Urinary bladder (tissue), 4 donors: ENCODE results near the gene NUB1. TPM values are rescaled to one million over a fixed set of nuclear protein-coding genes. Genes with fewer than 3 reads are reported as not detected.

Source experiments
- DNase-seq: peaks from one replicate; pipeline ENCODE4 v3.0.0-alpha.2; 2015; ENCODE audit errors: extremely low spot score
- H3K27ac ChIP-seq: one replicate; pipeline ENCODE4 v1.5.1; 2013; ENCODE audit warnings: low read depth, mild to moderate bottlenecking, moderate library complexity
- H3K36me3 ChIP-seq: one replicate; pipeline ENCODE4 v1.6.1; 2013; ENCODE audit warnings: mild to moderate bottlenecking, moderate library complexity; ENCODE audit not compliant: insufficient read depth
- H3K4me1 ChIP-seq: one replicate; pipeline ENCODE4 v1.6.1; 2013; ENCODE audit warnings: mild to moderate bottlenecking, moderate library complexity; ENCODE audit not compliant: insufficient read depth
- H3K4me3 ChIP-seq: one replicate; pipeline ENCODE4 v1.5.1; 2013; ENCODE audit warnings: low read depth, low read length
- WGBS: extraction: QIAGEN DNeasy Blood & Tissue Kit; methylation state at CpG from one replicate; pipeline ENCODE4 v1.1.7; 2013; 5-methylcytosine and 5-hydroxymethylcytosine counted together
- polyA plus RNA-seq: library from polyadenylated mRNA; stranded (reverse); fragments of 200-250 nt; gene quantifications from one replicate; pipeline ENCODE4 v1.2.3, GENCODE V29; 2013
- total RNA-seq: library from RNA; depleted of rRNA; stranded (reverse); fragments of >200 nt; gene quantifications from one replicate; pipeline ENCODE4 v1.2.3, GENCODE V29; 2014
- donor health status: healthy with polysubstance abuse.
- donor health status: healthy.

The NUB1 gene
- total and polyA plus RNA-seq, 2 donors: 41.4 to 45.6 TPM

DNA sequence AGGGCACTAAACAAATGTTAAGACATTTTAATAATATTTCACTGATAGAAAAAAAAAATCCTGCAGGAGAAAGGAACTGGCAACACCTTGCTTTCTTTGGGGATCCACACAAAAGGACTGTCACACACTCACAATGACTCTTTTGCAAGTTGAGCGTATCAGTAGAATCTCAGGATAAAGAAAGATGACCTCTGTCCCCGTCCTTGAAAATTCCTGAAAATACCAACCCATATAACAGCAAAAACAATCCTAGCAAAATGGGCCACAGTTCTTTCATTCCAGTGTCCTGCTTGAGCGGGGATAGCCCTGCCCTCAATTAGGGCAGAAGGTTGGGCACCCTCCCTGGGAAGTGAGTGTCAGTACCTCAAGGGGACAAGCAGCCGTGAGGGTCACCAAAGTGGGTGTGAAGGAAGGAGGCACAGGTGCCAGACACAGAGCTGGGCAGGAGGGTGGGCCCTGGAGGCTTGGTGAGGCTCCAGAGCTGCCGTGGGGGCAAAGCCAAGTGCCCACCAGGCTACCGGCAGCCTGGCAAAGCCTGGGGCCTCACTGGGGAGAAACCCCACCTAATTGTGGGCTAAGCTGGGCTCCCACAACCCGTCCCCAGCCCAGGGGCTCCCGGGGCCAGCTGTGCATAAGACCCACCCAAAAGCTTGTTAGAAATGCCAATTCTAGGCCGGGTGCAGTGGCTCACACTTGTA lies 65.4 kb downstream of the NUB1 start:
- DNase-seq: no peak
- no peak overlapping the region for H3K27ac ChIP-seq
- 95% methylated on average over 9 of the region's 9 CpGs for WGBS
- H3K36me3 ChIP-seq: no peaks in the 10 kb centered on the region
- H3K4me1 ChIP-seq: no peaks in the 10 kb centered on the region
- H3K4me3 ChIP-seq: no peak overlapping the region

DNA sequence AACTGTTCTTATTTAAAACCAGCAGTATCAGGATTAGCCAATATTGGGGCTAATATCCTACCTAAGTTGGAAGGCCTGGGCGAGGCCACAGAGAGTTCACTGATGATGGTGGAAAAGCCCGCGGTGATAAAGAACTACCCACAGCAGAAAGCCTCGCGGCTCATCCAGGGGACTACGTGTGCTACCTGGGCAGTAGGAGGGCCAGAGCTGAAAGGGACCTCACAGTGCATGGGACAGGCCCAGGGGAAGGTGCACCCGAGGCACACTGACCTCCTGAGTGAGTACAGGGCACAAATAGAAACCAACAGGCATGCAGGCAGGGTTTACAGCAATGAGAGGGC lies 66.9 kb downstream of the NUB1 start:
- Histone ChIP-seq H3K4me3 (no peak overlapping the region), H3K4me1 (no peaks in the 10 kb centered on the region), H3K36me3 (no peaks in the 10 kb centered on the region), H3K27ac (no peak overlapping the region)
- 88% methylated on average over 7 of the region's 7 CpGs for WGBS
- DNase-seq: no peak

DNA sequence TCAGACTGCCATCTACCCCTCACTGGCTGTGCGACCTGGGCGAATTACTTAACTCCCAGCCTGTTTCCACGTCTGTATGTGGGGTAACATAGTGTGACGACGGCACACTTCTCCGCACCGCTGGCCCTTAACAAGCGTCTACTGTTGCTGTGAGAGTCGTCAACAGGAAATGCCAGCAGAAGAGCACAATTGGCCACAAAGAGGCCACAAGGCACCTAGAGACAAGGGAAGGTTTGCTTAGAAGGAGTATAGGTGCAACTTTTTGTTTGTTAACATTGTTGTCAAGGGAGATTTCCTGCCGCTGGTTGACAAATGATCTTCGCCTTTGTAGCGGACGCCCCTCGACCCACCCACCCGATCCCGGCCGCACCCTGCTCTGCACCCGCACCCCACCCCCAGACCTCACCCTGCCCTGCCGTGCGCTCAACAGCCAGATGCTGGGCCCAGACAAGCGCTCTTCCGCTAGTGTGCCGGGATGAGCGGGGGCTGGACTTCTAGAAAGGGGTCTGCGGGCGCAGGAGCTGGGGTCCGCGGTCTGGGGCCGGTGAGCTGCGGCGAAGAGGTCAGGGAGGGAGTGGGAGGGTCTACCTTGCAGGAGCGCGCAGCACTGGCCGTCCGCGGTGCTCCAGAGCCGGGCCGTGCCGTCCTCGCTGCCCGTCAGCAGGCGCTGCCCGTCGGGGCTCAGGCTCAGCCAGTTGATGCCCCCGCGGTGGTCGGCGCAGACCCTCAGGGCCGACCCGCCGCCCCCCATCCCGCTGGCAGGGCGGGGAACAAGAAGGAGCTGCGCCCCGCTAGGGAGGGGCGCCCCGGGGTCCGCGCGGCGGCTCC lies 67.4 kb downstream of the NUB1 start:
- Histone ChIP-seq H3K4me3 (peak overlapping the region; percentile 46), H3K27ac (peak overlapping the region; percentile 15), H3K4me1 (no peaks in the 10 kb centered on the region), H3K36me3 (no peaks in the 10 kb centered on the region)
- DNase-seq: no peak
- WGBS: 21% methylated on average over 61 of the region's 61 CpGs

DNA sequence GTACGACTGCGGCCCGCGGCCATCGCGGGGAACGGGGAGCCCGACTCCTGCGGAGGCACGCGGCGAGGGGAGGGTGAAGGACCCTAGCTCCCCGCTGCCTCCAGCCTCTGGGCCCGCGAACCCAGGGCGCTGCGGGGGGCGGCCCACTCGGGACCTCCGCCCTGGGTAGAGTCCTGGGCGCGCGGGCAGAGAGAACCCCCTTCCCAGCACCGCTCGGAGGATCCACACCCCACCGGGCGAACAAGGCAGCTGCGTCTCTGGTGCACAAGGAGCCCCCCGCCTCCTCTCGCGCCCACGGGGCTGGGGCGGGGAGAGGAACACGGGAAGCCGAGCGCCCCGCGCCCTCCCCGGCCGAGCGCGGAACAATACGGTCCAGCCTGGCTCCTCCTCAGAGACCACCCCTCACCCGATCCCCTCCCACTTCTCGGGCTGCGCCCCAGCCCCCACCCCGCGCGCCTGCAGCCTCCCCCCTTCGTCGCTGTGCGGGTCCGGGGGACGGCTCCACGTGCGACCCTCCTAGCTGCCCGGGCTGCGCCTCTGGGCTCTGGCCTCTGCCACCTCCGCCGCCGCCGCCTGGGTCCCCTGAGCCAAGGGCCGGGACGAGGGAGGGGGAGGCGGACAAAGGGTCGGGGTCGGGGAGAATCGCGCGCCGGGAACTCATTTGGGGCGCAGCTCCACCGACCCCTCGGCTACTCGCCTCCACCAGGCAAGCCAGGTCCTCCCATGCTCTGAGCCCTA lies 68.2 kb downstream of the NUB1 start, which contains the start of gene WDR86:
Gene WDR86 (minus strand): TSS at position 372 of the 738 bp plus-strand sequence. CDS start 449 bp downstream, outside the sequence.
- no peak for DNase-seq
- WGBS: under 1% methylated on average over 75 of the region's 75 CpGs
- Histone ChIP-seq H3K4me3 (peak within 1 kb of the TSS; percentile 46), H3K36me3 (no peaks in the 10 kb centered on the region), H3K4me1 (no peaks in the 10 kb centered on the region), H3K27ac (peak within 1 kb of the TSS; percentile 15)

DNA sequence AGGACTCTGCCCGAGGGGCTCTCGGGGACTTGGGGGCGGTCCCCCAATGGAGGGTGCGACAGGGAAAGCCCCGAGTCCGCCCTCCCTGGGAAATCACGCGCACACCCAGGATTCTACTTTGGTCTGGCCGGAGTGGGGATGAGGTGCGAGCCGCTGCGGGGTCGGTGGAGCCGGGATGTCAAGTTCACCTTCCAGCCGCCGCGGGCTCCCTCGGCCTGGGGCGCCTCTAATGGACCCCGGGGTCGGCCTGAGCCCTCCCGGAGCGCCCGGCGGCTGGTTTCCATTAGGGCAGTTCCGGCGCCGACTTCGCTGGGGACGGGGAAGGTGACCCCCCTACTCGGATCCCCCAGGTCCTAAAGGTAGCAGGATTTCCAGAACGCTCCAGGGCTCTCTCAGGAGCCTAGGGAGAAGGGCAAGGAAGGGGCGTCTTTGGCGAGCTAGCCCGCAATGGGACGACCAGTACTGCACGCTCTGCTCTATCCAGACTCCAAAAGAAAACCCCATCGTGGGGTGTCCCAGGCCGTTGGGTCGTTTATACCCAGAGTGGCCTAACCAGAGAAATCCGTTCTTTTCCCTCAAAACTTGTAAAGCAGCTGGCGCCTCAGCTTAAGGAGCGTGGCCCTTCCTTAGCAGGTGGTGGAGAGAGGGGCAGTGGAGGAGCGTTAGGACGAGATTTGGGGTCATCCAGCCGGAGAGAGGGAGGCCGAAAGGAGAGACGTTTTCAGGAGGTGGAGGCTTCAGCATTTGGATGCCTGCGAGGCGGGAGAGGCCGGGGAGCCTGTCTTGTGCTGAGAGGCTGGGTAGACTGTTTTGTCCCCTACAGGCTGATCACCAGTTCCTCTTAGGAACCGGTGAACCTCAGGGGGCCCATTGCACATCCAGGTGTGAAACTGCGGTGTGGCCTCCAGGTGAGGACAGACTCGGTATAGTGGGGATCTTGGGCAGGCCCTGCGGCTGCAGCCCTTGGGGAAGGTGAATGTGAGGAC lies 69.1 kb downstream of the NUB1 start:
- 27% methylated on average over 55 of the region's 55 CpGs for WGBS
- DNase-seq: no peak
- no peak overlapping the region for H3K27ac ChIP-seq

DNA sequence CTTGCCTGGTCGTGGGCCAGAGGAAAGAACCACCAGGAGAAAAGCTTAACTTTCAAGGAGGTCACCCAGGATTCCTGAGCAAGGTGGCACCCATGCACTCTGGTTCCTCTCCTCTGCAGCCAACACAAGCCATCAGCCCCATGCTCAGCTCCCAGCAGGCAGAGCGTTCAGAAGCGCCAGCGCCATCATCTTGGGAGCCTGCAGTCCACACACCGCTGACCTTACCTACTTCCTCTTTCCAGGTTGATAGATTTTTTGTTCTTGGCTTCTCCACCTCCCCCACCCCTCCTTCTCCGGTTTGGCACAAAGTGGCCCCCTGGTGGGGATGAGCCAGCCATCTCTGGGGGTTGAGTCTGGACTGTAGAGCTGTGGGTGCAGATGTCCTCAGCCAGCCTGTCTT lies 69.9 kb downstream of the NUB1 start:
- H3K4me3 ChIP-seq: no peak overlapping the region
- no peaks in the 10 kb centered on the region for H3K36me3 ChIP-seq
- H3K4me1 ChIP-seq: no peaks in the 10 kb centered on the region
- no peak overlapping the region for H3K27ac ChIP-seq
- DNase-seq: no peak
- WGBS: 79% methylated on average over 6 of the region's 6 CpGs

More for the DNA sequence above, 69.1 kb downstream of the NUB1 start:
- Histone ChIP-seq H3K36me3 (no peaks in the 10 kb centered on the region), H3K4me1 (no peaks in the 10 kb centered on the region), H3K4me3 (peak overlapping the region; percentile 46)

DNA sequence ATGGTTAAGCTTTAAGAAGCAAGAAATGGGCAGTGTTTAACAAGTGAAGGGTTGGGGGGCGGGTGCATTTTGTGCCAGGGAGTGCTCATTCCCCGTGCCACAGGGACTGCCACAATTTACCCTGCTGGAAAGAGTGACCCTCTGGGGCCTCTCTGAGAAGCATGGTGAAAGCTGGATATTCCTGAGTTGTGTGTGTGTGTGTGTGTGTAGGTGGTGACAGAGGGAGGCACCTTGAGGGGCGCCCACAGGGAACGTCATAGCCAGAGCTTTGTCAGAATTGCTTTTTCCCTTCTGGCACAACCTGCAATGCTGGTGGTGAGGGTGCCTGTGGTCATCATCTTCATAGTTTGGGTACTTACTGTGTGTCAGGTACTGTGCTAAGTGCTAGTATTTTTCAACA lies 70.7 kb downstream of the NUB1 start:
- Histone ChIP-seq H3K4me1 (no peaks in the 10 kb centered on the region), H3K27ac (no peak overlapping the region), H3K36me3 (no peaks in the 10 kb centered on the region), H3K4me3 (no peak overlapping the region)
- no peak for DNase-seq
- 84% methylated on average over 4 of the region's 4 CpGs for WGBS

DNA sequence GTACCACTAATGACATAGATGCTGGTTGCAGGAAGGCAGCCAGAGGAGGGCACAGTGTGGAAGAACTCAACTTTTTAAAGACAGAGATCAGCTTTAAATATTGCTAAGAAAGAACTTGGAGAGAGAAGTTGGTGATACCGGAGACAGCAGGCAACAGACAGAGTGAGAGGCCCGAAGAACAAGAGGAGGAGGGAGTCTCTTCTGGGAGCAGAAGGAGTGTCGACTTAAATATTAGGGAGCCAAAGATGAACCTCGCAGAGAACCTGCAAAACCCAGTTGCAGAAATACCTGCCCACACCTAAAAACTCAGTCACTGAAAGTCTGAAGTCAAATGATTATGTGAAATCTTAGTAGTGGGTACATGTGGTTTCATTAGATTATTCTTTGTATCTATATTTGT lies 71.6 kb downstream of the NUB1 start:
- no peak for DNase-seq
- Histone ChIP-seq H3K27ac (no peak overlapping the region), H3K4me1 (no peaks in the 10 kb centered on the region), H3K4me3 (no peak overlapping the region), H3K36me3 (no peaks in the 10 kb centered on the region)
- WGBS: 91% methylated on average over 4 of the region's 4 CpGs

DNA sequence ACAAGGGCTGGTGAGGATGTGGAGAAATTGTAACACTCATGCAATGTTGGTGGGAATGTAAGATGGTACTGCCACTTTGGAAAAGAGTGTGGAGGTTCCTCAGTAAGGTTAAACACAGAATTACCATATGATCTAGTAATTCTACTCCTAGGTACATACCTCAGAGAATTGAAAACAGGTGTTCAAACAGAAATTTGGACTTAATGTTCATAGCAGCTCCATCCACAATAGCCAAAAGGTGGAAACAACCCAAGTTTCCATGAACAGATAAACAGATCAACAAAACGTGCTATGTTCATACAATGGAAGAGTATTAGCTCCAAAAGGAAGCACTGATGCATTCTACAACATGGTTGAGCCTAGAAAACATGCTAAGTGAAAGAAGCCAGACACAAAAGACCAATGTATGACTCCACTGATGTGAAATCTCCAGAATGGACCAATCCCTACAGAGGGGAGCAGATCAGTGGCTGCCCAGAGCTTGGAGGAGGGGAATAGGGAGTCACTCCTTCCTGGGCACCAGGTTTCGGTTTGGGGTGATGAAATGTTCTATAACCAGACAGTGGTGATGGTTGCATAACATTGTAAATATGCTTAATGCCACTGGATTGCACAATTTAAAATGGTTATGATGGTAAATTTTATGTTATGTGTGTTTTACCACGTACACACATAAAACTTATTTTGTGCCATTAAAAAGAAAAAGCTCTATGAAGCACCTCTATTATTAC lies 73.9 kb downstream of the NUB1 start:
- Histone ChIP-seq H3K36me3 (no peaks in the 10 kb centered on the region), H3K4me3 (no peak overlapping the region), H3K27ac (no peak overlapping the region), H3K4me1 (no peaks in the 10 kb centered on the region)
- DNase-seq: no peak
- WGBS: 76% methylated on average over 3 of the region's 3 CpGs

DNA sequence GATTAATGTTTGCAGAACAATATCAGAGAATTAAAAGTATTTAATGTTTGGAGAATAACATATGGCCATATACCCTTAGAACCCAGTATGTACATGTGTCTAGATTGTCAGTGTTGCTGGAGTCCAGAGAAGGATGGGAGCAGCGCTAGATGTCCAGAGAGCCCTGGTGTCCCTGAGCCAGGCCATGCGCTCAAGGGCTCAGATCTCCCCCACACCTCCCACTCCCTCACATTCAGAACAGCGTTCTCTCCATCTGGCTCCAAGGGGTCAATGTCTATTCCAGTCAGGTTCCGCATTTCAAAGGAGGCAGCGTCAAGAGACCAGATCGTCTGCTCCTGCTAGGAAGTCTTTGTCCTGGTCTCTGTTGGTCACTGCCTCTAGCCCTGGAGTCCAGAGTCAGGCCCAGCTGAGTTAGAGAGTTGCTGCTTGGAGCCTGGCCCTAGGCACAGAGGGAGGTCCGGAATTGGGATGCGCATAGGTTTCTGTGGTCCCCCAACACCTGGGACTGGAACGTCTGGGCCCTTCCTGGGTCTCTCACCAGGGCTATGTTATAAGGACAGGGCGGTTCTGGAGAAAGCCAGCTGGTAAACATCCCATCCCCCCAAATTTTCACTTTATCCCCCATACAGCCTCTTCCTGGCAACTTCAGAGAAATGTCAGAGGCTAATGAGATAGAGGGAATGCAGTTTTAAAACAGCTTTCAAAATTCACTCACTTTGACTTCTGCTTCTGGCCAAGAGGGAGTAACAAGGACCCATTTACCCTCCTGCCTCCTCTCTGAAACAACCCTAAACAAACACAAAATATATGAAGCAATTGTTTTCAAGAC lies 74.7 kb downstream of the NUB1 start:
- 80% methylated on average over 10 of the region's 10 CpGs for WGBS
- H3K4me1 ChIP-seq: no peaks in the 10 kb centered on the region
- no peak overlapping the region for H3K27ac ChIP-seq
- no peak for DNase-seq
- no peaks in the 10 kb centered on the region for H3K36me3 ChIP-seq
- no peak overlapping the region for H3K4me3 ChIP-seq

DNA sequence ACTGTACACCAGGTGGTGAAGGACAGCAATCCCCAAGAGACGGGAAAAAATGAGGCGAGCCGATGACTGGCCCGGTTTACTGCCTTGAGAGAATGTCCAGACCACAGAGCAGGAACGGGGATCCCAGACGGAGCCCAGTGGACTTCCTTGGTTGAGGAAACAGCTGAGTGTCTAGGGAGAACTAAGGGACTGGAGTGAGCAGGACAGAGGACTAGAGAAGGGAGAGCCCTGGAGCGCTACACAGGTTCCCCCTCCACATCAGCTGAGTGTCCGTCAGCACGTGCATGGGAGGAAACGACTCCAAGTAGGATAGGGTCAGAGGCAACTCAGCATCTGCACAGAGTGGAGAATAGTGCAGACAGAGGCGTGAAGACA lies 75.3 kb downstream of the NUB1 start:
- no peak for DNase-seq
- no peaks in the 10 kb centered on the region for H3K4me1 ChIP-seq
- 50% methylated on average over 11 of the region's 11 CpGs for WGBS
- no peak overlapping the region for H3K4me3 ChIP-seq
- H3K27ac ChIP-seq: no peak overlapping the region
- H3K36me3 ChIP-seq: no peaks in the 10 kb centered on the region

DNA sequence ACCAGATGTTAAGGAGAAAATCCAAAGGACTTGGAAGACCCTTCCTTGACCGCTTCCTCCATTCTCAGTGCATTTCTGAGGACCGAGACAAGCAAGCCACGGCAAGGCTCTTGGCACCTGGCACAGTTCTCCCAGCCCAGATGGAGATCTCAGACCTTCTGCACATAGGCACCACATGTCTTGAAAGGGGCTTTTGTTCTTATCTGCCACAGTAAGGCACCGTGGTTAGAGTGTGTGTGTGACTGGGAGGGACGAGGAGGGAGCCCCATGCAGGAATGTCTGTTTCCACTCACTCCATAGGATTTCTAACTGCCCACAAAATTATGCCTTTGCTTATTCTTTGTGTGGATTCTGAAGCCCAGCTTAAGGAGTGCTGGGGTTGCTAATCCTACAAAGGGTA lies 78.5 kb downstream of the NUB1 start:
- 83% methylated on average over 5 of the region's 5 CpGs for WGBS
- no peak overlapping the region for H3K27ac ChIP-seq
- no peaks in the 10 kb centered on the region for H3K4me1 ChIP-seq
- no peak for DNase-seq
- no peaks in the 10 kb centered on the region for H3K36me3 ChIP-seq
- no peak overlapping the region for H3K4me3 ChIP-seq
